Measurements from ENCODE around the gene ADGRF3. TPM values are rescaled to one million over a fixed set of nuclear protein-coding genes. Genes with fewer than 3 reads are reported as not detected.
A peak's percentile ranks its signal among the peaks of the same experiment; 100 is the strongest.

Gene ADGRF3
- total and polyA plus RNA-seq, 10 of the 15 experiments (the other 5 are each of a cell fraction or from before 2014, with no cell fraction given): 0.03 to 3.1 (median 0.84) TPM

DNA sequence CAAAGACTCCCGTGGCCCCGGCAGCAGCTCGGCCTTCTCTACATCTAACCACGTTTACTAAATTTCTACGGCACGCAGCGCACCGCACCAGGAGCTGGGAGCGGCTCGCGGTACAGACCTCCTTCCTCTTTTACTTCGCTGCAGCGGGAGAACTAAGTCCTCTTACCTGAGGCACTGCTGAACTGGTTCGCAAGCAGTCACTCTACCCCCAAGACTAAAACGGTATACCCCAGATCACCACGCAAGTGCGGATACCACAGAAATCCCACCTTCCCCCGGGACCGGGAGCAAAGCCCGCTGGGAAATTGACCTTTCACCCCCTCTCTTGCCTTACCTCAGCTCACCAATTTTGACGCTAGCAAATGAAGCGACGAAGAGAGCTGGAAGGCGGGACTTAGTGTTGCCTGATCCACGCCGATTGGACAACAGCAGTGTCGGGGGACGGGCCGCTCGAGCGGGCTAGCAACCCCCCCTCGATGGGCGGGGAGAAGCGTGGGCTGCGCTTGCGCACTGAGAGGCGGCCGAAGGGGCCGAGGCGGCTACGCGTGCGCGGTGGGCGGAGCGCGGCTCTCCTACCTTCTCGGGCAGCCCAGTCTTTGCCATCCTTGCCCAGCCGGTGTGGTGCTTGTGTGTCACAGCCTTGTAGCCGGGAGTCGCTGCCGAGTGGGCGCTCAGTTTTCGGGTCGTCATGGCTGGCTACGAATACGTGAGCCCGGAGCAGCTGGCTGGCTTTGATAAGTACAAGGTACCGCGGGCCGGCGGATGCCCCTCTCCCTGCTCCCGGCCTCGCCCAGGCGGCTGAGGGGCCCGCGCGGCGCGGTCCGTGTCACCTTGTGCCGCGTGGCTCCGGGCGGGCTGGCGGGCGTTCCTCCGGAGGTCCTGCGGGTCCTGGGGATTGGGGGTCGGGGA is 790 bp downstream of the ADGRF3 start, which contains the start of gene SELENOI (continued):
- TF ChIP-seq, protein P1, sequence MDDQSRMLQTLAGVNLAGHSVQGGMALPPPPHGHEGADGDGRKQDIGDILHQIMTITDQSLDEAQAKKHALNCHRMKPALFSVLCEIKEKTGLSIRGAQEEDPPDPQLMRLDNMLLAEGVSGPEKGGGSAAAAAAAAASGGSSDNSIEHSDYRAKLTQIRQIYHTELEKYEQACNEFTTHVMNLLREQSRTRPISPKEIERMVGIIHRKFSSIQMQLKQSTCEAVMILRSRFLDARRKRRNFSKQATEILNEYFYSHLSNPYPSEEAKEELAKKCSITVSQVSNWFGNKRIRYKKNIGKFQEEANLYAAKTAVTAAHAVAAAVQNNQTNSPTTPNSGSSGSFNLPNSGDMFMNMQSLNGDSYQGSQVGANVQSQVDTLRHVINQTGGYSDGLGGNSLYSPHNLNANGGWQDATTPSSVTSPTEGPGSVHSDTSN (IDR thresholded peaks at IDR 0.05; ENCODE audit: insufficient replicate concordance, low read depth, low read length): peak; percentile 97
- TF ChIP-seq STAT1 (conservative IDR thresholded peaks at IDR 0.05) (0 out of 2 replicates have a peak, but pooled peaks have one; percentile 68), EP300 (IDR thresholded peaks at IDR 0.05; ENCODE audit: borderline replicate concordance in 1 of 2, control insufficient read depth in 1 of 2, low read depth in 2 of 2, low read length in 2 of 2) (peak in 1 of 2 experiments; percentile 43; a peak in 1 of 4 replicates), FOXK2 (IDR thresholded peaks at IDR 0.05) (no peak; the same call in none of the 2 replicates), SIX5 (IDR thresholded peaks at IDR 0.05; ENCODE audit: low read depth, low read length, severe bottlenecking) (peak; percentile 47), SREBF2 (IDR thresholded peaks at IDR 0.05; ENCODE audit: low read length) (no peak), KLF5 (IDR thresholded peaks at IDR 0.05; ENCODE audit: partially characterized antibody) (peak; percentile 87), ZSCAN29 (IDR thresholded peaks at IDR 0.05) (no peak), NRF1 (conservative IDR thresholded peaks at IDR 0.05; ENCODE audit: low read depth, low read length) (peak; percentile 99), MTA3 (IDR thresholded peaks at IDR 0.05; ENCODE audit: borderline replicate concordance, low read length) (no peak), CEBPB (IDR thresholded peaks at IDR 0.05; ENCODE audit: borderline replicate concordance in 1 of 2, low read depth in 2 of 2, low read length in 2 of 2) (no peak), MEF2B (IDR thresholded peaks at IDR 0.05; ENCODE audit: partially characterized antibody, poor library complexity, severe bottlenecking) (peak; percentile 98), TARDBP (IDR thresholded peaks at IDR 0.05; ENCODE audit: borderline replicate concordance) (0 out of 2 replicates have a peak, but pooled peaks have one; percentile 21), SMC3 (IDR thresholded peaks at IDR 0.05; ENCODE audit: borderline replicate concordance, low read length) (no peak)
- TF ChIP-seq, protein P2, sequence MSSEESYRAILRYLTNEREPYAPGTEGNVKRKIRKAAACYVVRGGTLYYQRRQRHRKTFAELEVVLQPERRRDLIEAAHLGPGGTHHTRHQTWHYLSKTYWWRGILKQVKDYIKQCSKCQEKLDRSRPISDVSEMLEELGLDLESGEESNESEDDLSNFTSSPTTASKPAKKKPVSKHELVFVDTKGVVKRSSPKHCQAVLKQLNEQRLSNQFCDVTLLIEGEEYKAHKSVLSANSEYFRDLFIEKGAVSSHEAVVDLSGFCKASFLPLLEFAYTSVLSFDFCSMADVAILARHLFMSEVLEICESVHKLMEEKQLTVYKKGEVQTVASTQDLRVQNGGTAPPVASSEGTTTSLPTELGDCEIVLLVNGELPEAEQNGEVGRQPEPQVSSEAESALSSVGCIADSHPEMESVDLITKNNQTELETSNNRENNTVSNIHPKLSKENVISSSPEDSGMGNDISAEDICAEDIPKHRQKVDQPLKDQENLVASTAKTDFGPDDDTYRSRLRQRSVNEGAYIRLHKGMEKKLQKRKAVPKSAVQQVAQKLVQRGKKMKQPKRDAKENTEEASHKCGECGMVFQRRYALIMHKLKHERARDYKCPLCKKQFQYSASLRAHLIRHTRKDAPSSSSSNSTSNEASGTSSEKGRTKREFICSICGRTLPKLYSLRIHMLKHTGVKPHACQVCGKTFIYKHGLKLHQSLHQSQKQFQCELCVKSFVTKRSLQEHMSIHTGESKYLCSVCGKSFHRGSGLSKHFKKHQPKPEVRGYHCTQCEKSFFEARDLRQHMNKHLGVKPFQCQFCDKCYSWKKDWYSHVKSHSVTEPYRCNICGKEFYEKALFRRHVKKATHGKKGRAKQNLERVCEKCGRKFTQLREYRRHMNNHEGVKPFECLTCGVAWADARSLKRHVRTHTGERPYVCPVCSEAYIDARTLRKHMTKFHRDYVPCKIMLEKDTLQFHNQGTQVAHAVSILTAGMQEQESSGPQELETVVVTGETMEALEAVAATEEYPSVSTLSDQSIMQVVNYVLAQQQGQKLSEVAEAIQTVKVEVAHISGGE (CRISPR knock-in tag; IDR thresholded peaks at IDR 0.05): no peak
- TF ChIP-seq, protein P3, sequence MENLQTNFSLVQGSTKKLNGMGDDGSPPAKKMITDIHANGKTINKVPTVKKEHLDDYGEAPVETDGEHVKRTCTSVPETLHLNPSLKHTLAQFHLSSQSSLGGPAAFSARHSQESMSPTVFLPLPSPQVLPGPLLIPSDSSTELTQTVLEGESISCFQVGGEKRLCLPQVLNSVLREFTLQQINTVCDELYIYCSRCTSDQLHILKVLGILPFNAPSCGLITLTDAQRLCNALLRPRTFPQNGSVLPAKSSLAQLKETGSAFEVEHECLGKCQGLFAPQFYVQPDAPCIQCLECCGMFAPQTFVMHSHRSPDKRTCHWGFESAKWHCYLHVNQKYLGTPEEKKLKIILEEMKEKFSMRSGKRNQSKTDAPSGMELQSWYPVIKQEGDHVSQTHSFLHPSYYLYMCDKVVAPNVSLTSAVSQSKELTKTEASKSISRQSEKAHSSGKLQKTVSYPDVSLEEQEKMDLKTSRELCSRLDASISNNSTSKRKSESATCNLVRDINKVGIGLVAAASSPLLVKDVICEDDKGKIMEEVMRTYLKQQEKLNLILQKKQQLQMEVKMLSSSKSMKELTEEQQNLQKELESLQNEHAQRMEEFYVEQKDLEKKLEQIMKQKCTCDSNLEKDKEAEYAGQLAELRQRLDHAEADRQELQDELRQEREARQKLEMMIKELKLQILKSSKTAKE (IDR thresholded peaks at IDR 0.05; ENCODE audit: low read depth, poor library complexity, severe bottlenecking): peak; percentile 41
- TF ChIP-seq, protein P4, sequence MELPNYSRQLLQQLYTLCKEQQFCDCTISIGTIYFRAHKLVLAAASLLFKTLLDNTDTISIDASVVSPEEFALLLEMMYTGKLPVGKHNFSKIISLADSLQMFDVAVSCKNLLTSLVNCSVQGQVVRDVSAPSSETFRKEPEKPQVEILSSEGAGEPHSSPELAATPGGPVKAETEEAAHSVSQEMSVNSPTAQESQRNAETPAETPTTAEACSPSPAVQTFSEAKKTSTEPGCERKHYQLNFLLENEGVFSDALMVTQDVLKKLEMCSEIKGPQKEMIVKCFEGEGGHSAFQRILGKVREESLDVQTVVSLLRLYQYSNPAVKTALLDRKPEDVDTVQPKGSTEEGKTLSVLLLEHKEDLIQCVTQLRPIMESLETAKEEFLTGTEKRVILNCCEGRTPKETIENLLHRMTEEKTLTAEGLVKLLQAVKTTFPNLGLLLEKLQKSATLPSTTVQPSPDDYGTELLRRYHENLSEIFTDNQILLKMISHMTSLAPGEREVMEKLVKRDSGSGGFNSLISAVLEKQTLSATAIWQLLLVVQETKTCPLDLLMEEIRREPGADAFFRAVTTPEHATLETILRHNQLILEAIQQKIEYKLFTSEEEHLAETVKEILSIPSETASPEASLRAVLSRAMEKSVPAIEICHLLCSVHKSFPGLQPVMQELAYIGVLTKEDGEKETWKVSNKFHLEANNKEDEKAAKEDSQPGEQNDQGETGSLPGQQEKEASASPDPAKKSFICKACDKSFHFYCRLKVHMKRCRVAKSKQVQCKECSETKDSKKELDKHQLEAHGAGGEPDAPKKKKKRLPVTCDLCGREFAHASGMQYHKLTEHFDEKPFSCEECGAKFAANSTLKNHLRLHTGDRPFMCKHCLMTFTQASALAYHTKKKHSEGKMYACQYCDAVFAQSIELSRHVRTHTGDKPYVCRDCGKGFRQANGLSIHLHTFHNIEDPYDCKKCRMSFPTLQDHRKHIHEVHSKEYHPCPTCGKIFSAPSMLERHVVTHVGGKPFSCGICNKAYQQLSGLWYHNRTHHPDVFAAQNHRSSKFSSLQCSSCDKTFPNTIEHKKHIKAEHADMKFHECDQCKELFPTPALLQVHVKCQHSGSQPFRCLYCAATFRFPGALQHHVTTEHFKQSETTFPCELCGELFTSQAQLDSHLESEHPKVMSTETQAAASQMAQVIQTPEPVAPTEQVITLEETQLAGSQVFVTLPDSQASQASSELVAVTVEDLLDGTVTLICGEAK (IDR thresholded peaks at IDR 0.05; ENCODE audit: borderline replicate concordance): peak; percentile 50; the same call in 1 of the 2 replicates

All from GM12878 (cell line).